Erythroblast (primary cell): ENCODE data around the gene KRT33A.
"Not testable (repeated sequence)": the region's sequence is repeated elsewhere in the genome, so short reads cannot be mapped to it uniquely, and the experiment has no call there.

Experiments used
- GATA1 ChIP-seq: IDR thresholded peaks from 2 replicates; pipeline ENCODE4 v1.6.1; 2011; ENCODE audit warnings: low read depth, mild to moderate bottlenecking, control low read depth, low read length, moderate library complexity
- POLR2A ChIP-seq: IDR thresholded peaks from 2 replicates; pipeline ENCODE4 v1.6.1; 2011; ENCODE audit warnings: mild to moderate bottlenecking, low read length

DNA sequence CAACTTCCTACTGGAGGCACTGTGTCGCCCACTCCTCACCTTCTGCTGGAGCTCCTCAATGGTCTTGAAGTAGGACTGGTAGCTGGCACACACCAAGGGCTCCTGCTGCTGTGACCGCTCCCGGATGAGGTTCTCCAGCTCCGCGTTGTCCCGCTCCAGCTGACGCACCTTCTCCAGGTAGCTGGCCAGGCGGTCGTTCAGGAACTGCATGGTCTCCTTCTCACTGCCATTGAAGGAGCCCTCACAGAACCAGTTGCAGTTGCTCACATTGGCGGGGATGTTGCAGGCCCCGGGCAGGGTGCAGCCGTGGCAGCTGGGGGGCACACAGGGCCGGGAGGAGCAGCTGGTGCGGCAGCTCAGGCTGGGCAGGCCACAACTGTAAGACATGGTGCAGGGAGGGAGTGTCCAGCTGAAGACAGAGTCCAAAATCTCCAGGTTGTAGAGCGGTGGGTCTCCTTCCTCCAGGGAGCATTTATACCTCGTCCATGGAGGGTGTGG lies at the start of gene KRT33A:
- TF ChIP-seq POLR2A, GATA1: not testable (repeated sequence)
